T-helper 1 cell (primary cell): ENCODE data around the gene LARP4.
A peak's percentile ranks its signal among the peaks of the same experiment; 100 is the strongest.
"Not testable (repeated sequence)": the region's sequence is repeated elsewhere in the genome, so short reads cannot be mapped to it uniquely, and the experiment has no call there.

Source experiments
- DNase-seq, 5 donors: peaks; one replicate each; pipeline ENCODE4 v3.0.0-alpha.2; 2012 to 2020
- total RNA-seq, 4 donors: gene quantifications; one replicate each; lab custom pipeline; 2026; lab: John Stamatoyannopoulos, UW

Gene LARP4
- 24.4 to 44.3 (median 30.7) reads per million in 4 donors for total RNA-seq

DNA sequence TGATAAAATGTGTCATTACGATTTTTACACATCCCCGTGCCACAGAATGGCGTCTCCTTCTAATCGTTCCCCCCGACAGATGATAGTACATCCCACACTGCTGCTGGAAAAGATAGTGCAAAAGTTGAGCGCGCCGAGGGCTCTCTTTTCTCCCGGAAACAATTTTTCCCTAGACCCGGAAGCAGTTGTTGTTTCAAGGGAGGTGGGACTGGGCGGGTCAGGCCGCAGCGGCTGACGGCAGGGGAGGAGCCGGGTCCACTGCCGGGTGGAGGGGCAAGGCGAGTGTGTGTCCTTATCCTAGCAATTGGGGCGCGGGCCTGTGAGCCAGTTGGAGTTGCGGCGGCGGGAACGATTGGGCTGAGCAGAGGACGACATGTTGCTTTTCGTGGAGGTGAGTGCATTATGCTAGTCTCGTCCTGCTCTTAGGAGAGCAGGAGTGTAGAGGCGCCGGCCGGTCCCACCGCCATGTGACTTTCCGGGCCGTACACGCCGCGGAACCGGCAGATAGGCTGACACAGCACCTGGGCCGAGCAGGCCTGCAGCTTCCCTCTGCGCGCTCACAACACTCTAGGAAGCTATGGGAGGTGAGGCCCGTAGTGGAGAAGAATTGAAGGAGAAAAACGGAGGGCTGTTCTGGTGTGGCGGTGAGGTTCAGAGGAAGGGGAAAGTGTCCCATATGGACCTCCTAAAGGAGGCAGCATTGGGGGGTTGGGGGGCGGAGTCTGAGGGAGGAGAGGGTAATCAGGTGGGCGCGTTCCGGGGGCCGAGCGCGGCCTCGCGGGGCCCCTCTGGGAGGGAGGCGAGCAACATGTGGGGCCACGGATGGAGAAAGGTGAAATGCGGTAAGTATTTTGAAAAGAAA is at the start of gene LARP4:
Gene LARP4 (plus strand): TSS at position 248 of the 862 bp plus-strand sequence. CDS start 126 bp downstream, at position 374.
- peak; percentile 75 to 95 (median 87) for DNase-seq

DNA sequence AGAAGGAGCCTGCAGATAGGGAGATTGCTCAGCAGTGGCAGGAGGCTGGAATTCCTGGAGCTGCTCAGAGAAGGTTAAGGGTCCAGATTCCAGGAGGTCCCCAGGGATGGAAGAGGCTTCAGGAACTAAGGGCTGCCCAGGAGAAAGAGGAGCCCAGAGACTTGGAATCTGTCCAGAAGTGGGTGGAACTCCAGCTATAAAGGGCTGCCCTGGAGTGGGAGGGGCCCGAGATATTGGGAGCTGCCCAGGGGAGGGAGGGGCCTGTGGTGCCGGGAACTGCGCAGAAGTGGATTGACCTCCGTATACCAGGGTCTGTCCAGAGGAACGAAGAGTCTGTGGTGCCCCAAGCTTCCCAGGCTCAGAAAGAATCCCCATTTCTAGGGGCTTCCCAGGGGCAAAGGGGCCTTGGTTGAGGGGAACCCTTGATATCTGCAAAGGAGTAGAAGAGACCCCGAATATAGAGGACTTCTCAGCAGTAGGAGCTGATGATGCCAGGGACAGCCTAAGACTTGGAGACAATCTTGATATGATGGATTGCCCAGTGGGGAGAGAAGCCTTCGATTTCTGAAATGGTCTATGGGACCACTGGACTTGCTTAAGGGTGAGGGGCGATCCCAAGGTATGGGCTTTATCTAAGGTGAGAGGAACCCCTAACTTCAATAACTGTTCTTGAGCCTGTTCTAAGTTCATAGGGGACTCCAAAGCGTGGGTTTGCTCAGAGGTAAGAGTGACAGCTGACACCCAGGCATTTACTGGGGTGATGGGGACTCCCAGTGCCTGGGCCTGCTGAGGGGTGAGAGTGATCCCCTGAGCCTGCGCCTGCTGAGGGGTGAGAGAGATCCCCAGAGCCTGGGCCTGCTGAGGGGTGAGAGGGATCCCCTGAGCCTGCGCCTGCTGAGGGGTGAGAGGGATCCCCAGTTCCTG is 49.3 kb upstream of the LARP4 start:
- no peak for DNase-seq

DNA sequence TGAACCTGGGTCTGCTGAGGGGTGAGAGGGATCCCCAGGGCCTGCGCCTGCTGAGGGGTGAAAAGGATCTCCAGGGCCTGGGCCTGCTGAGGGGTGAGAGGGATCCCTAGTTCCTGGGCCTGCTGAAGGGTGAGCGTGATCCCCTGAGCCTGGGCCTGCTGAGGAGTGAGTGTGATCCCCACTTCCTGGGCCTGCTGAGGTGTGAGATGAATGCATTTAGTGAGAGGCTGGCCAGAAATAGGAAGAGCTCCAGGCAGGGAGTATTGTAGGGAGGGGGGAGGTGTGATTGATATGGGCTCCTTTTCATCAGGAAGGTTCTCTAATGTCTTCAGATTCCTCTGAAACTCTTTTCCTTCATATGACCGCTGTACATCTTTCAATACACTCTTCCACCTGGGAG is 47.3 kb upstream of the LARP4 start:
- no peak for DNase-seq

DNA sequence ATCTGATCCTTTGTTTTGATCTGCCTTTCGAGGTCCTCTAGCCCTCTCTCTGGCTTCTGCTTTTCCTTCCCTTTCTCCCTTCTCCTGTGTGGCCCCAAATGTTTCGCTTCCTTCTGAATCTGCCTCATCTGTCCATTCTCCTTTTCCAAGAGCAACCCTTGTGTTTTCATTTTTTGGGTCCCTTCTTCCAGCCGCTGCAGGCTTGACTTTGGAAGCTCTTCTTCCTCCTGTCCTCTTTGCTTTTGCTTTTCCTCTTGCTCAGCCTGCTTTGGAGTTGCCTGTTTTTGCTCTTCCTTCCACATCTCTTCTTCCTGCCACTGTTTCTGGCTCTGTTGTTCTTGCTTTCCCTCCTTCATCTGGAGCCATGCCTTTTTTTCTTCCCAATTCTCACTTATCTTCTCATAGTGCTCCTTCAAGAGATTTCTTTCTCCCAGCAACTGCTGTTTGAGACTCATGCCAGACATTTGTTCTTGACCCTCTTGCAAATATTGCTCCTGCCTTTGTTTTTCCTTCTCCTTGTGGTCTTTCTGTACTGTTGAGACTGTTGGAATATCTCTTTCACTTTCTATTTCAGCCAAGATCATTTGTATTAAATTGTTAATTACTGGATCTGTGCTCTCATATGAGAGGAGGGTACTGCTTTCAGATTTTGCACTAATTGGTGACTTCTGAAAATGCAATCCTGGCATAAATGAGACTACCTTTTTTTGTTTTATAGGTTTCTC is 46.7 kb upstream of the LARP4 start:
- DNase-seq = no peak

DNA sequence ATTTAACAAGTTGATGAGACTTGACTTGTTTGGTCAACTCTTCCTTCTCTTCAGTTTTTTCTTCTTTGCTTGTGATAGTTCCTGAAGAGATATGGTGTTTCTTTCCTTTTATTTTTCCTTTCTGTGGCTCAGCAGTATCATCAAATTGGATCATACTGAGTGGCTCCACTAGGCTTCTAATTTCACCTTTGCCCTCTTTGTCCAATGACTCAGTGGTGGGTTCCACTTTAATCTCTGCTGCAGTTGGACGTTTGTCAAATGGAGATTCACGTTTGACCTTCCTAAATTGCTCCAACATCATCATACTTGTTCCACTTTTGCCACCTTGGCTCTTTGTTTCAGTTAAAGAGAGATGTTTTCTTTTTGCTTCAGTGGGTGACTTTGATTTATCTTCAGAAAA is 45.8 kb upstream of the LARP4 start:
- DNase-seq = no peak

DNA sequence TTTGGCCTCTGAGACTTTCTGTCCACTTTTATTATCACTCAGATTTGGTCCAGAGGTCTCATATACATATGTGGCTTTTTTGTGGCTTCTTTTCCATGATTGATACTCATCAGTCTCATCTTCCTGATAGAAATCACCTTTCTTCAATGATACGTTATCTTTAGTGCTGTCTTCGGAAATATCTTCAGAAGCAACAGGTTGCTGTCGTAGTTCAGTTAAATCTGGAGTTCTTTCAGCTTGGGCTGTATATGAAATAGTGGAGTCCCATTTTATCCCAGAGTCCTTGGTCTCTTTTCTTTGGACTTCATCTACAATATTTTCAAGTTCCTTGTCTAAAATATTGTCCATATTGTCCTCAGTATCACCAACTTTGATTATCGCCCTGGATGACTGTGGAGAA is 45.3 kb upstream of the LARP4 start:
- no peak for DNase-seq

DNA sequence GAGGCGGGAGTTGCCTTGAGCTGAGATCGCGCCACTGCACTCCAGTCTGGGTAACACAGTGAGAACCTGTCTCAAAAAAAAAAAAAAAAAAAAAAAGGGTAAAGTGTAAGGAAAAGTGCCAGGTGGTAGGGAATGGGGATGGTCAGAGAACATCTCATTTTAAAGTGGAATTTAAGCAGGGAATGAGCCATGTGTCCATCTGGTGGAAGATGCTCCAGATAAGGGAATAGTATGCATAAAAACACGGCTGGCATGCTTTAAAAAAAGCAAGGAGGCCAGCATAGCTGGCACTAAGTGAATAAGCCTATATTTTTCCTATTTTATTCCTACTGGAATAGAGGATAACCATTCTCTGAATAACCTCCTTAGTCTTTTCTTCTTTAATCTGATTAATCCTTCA is 38.0 kb upstream of the LARP4 start:
- no peak for DNase-seq

DNA sequence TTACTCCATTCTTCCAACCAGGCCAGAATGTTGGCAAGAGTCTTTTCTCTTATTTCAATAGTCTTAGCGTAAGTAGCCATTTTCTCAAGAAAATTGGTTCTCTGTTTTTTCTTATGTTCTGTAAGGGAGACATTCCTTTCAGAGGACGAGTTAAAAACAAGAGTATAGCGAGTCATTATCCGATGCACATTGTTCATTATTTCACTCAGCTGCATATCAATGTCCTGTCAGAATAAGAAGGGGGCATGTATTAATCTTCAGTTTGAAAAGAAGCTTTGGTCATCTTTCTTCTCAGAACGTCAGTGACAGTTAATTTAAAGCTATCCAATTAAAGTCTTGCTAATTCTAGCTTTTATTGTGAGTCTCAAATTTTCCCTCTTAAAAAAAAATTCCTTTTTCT is 37.5 kb upstream of the LARP4 start:
- no peak for DNase-seq

DNA sequence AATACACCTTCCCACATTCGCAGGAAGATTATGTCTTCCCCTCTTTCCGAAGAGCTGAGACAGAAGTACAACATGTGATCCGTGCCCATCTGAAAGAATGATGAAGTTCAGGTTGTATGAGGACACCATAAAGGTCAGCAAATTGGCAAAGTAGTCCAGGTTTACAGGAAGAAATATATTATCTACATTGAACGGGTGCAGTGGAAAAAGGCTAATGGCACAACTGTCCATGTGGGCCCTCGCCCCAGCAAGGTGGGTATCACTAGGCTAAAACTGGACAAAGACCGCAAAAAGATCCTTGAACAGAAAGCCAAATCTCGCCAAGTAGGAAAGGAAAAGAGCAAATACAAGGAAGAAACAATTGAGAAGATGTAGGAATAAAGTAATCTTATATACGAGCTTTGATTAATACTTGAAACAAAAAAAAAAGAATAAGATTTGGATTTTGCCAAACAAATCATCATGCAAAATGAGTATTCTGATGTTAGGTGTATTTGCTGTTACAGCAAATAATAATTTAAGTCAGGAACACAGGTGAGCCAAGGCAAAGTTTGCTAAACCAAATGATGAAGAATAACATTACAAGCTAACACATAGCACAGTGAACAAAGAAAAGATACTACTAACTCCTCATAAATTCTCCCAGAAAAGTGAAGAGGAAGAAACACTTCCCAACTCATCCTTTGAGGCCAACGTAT is 34.8 kb upstream of the LARP4 start:
- DNase-seq = no peak

DNA sequence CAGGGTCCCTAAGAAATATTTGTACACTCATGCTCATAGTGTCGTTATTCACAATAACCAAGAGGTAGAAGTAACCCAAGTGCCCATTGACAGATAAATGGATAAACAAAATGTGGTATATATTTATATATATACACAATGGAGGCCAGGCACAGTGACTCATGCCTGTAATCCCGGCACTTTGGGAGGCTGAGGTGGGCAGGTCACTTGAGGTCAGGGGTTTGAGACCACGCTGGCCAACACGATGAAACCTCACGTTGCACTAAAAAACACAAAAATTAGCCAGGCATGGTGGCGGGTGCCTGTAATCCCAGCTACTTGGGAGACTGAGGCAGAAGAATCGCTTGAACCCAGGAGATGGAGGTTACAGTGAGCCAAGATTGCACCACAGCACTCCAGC is 30.0 kb upstream of the LARP4 start:
- not testable (repeated sequence) for DNase-seq

DNA sequence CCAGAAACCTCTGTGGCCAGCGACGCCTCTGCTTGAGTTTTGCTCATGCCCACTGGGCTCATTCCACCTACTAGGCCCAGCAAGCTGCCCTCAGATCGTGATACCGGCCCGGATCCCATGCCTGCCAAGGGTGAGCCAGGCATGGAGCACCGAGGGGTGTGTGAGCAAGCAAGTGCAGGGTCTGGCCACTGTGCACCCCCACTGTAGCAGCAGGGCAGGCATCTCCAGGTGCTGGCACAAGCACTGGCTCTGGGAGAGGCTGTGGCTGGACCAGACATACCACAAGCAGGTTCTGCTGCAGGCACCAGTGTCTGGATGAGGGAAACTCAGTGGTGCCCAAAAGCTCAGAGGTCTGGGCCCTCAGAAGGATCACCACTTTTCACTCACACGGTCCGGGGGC is 24.9 kb upstream of the LARP4 start:
- no peak for DNase-seq

DNA sequence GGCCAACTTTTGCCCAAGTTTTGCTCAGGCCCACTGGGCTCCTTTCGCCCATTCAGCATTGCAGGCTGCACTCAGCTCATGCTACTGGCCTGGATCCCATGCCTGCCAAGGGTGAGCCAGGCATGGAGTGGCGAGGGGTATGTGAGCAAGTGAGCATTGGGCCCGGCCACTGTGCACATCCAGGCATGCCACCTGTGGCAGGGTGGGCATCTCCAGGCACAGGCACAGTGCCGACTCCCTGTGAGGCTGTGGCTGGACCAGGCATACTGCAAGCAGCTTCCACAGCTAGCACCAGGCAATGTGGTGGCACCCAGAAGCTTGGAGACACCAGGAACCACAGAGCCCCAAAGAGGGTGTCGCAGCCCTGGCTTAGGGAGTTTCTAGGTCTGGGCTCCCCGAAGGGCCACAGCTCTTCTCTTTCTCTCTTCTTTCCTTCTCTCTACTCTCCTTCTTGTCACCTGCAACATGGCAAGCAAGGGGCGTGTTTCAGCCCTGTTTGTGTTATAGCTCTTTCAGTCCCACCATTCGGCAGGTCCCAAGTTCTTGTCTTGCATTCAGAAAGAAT is 19.8 kb upstream of the LARP4 start:
- DNase-seq = no peak

DNA sequence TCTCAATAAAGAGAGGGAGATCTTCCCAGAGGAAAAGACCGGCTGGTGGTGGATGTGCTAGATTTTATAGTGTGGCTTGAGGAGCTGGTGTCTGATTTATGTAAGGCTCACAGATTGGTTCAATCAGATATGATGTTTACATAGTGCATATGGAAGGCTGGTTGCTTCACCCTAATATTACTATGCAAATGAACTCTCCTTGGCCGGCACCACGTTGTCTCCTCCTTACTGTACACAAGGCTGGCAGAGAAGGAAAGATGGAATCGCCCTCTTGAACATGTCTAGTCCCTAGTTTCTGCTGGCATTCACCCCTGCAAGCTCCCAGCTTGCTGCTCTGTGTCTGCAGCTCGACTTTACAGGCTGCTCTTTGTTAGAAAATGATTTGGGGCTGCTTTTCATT is 13.2 kb upstream of the LARP4 start:
- DNase-seq = no peak

DNA sequence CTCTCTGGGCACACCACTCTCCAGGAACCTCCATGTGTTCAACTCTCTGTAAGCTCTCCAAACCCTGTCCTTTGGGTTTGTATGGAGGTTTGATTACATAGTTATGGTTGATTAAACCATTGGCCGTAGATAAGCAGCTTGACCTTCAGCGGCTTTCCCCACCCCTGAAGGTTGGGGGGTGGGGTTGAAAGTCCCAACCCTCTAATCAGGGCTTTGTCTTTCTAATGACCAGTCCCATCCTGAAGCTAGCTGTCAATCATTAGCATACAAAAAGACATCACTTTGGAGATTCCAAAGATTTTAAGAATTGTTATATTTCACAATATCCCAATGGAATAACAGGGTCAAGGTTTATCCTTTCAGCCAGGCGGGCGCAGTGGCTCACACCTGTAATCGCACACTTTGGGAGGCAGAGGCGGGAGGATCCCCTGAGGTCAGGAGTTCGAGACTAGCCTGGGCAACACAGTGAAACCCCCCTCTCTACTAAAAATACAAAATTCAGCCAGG is 12.7 kb upstream of the LARP4 start:
- DNase-seq = no peak

DNA sequence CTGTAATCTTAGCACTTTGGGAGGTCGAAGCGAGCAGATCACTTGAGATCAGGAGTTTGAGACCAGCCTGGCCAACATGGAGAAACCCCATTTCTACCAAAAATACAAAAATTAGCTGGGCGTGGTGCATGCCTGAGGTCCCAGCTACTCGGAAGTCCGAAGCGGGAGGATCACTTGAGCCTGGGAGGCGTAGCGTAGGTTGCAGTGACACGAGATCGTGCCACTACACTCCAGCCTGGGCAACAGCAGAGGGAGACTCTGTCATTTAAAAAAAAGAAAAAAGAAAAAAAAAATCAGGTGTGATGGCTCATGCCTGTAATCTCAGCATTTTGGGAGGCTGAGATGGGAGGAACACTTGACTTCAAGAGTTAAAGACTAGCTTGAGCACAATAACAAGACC is 11.9 kb upstream of the LARP4 start:
- DNase-seq = not testable (repeated sequence)

DNA sequence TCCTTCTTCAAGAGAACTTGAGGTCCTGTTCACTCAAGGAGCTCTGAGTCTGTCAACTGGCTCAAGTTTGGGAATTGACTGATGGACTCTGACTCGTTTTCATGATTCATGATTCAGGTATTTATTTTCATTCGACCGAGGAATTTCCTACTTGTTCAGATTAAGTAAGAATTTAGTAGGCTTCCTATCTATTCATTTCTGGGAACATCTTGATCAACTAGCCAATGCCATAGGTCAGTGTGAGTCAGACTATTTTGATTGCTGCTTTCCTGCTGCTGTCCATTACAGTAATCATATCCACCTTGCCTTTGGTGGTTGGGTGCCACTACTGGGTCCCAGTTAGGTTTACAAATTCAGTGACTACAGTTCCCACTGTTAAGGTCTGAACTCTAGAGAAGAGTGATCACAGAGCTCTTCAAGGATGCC is 10.4 kb upstream of the LARP4 start:
- DNase-seq = no peak

DNA sequence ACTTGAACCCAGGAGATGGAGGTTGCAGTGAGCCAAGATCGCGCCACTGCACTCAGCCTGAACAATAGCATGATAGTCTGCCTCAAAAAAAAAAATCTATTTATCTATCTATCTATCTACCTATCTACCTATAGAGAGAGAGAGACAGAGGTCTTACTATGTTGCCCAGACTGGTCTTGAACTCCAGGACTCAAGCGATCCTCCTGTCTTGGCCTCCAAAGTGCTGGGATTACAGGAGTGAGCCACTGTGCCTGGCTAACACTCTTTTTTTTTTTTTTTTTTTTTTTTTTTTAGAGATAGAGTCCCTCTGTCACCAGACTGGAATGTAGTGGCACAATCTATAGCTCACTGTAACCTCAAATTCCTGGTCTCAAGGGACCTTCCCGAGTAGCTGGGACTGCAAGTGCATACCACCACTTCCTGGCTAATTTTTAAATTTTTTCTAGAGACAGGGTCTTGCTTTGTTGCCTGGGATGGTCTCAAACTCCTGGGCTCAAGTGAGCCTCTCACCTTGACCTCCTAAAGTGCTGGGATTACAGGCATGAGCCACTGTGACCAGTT is 6.1 kb upstream of the LARP4 start:
- no peak for DNase-seq

DNA sequence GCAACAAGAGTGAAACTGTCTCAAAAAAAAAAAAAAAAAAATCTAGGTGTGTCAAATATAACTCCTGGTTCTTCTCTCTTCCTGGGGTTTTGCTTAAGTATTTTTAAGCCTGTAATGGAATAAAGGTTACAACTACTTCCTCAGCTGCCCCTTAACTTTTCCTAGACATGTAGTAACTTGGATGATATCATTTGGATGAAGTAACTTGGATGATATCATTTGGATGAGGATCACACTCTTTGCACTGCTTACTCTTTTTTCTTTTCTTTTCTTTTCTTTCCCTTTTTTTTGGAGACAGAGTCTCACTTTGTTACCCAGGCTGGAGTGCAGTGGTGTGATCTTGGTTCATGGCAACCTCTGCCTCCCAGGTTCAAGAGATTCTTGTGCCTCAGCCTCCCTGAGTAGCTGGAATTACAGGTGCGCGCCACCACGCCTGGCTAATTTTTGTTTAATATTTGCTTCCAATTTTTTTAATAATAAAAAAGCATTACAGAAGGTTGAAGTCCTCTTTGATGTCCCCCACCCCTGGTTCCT is 3.5 kb upstream of the LARP4 start:
- no peak for DNase-seq

DNA sequence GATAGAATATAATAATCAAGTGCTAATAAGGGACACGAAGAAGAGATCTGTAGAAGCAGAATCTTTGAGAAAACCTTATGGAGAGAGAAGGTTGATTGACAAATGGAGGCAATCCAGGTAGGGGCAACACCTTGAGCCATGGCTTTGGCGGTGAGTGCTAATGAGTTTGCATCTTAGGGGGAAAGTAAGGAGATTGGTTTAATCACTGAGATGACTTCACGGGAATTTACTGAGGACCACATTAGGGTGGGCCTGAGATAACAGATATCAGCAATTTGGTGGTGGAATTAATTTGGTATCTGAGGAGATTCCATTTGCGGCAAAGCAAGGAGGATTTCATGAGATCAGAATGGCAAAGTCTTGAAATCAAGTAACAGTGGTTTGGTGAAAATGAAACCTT is 1.8 kb upstream of the LARP4 start:
- DNase-seq = no peak

DNA sequence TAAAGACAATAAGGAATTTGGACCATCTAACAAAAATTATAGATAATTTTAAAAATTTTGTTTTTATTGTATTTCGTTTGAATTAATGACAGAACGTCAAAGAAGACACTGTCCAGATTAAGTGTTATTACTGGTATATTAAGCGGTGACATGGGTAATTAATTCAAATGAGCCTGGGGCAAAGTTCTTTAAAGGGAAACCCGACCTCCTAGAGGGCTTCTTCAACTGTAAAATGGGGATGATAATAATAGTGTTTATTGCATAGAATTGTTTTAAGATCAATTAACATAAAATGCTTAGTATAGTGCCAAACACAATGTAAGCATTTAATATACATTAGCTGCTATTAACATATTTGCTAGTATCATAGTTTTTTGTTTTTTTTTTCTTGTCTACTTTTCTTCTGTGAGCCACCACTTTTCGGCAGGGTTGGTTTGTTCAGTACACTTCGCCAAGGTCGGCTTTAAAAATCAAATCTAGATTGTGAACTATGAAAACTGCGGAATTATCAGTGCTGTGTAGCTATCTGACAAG is 514 bp upstream of the LARP4 start:
- DNase-seq = no peak
